SU-DHL-6 (cell line): ENCODE measurements around the gene SCYGR2.

Experiments used
- CTCF ChIP-seq: fragments of 200-600 bp; sonication (generic); IDR thresholded peaks from one replicate; pipeline ENCODE4 v1.5.1; 2017; ENCODE audit warnings: antibody characterized with exemption, mild to moderate bottlenecking, low read length, moderate library complexity; ENCODE audit not compliant: insufficient read depth, poor library complexity, severe bottlenecking
- EZH2phosphoT487 ChIP-seq: fragments of 200-600 bp; sonication (generic), shearing (Covaris generic); conservative IDR thresholded peaks from 2 replicates; pipeline ENCODE4 v1.6.1; 2018; ENCODE audit warnings: mild to moderate bottlenecking, antibody characterized with exemption, low read length, moderate library complexity, mixed read lengths

DNA sequence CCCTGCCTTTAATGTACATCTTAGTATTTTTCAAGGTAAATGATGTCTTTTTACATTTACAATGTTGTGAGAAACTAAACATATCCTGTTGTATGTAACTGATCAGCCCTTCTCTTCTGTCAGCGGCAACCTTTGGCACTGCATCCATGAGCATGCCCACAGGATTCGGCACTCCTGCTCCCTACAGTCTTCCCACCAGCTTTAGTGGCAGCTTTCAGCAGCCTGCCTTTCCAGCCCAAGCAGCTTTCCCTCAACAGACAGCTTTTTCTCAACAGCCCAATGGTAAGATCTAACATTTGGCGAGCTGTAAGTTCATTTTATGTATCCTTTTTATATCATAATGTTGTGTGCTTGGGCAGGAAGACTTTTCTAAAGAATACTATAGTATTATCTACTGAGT is 46.9 kb upstream of the SCYGR2 start:
- TF ChIP-seq CTCF = no peak
- TF ChIP-seq EZH2phosphoT487 = no peak
